Neuronal stem cell (in vitro differentiated cells): ENCODE results near the gene TMEM235. TPM values are rescaled to one million over a fixed set of nuclear protein-coding genes. Genes with fewer than 3 reads are reported as not detected.

Experiments used
- DNase-seq: peaks from one replicate; pipeline ENCODE4 v3.0.0-alpha.2; 2013; ENCODE audit warnings: low spot score
- H2AFZ ChIP-seq: one replicate; pipeline ENCODE4 v1.6.1; 2013; ENCODE audit warnings: mild to moderate bottlenecking, low read length, inconsistent platforms
- H2AK5ac ChIP-seq: 2 replicates; pipeline ENCODE4 v1.6.1; 2013; ENCODE audit warnings: low read depth, mild to moderate bottlenecking, inconsistent platforms, low read length, moderate library complexity, mixed read lengths
- H2BK120ac ChIP-seq: 2 replicates; pipeline ENCODE4 v1.6.1; 2013; ENCODE audit warnings: low read depth, mild to moderate bottlenecking, inconsistent platforms, low read length, moderate library complexity, mixed read lengths
- H2BK12ac ChIP-seq: one replicate; pipeline ENCODE4 v1.6.1; 2013; ENCODE audit warnings: low read length, inconsistent platforms
- H2BK15ac ChIP-seq: 2 replicates; pipeline ENCODE4 v1.6.1; 2013; ENCODE audit warnings: mild to moderate bottlenecking, low read length, inconsistent platforms, mixed read lengths
- H2BK5ac ChIP-seq: one replicate; pipeline ENCODE4 v1.6.1; 2013; ENCODE audit warnings: inconsistent platforms, mild to moderate bottlenecking, low read length, moderate library complexity
- H3K14ac ChIP-seq: one replicate; pipeline ENCODE4 v1.6.1; 2013; ENCODE audit warnings: low read length, inconsistent platforms
- H3K18ac ChIP-seq: 2 replicates; pipeline ENCODE4 v1.6.1; 2013; ENCODE audit warnings: low read length, inconsistent platforms
- H3K23ac ChIP-seq: 2 replicates; pipeline ENCODE4 v1.6.1; 2013; ENCODE audit warnings: low read depth, mild to moderate bottlenecking, mixed read lengths, low read length, inconsistent platforms; ENCODE audit not compliant: poor library complexity
- H3K27ac ChIP-seq: replicated peaks from 3 replicates; pipeline ENCODE4 v1.5.1; 2013; ENCODE audit warnings: low read length, inconsistent platforms
- H3K27me3 ChIP-seq, 3 experiments: 2 replicates each; pipeline ENCODE4 v1.6.1; 2013; ENCODE audit warnings: low read length in 3 of 3, mild to moderate bottlenecking in 2 of 3, inconsistent platforms in 1 of 3, low read depth in 1 of 3, mixed read lengths in 1 of 3, moderate library complexity in 1 of 3; ENCODE audit not compliant: control insufficient read depth in 3 of 3, insufficient read depth in 3 of 3
- H3K36me3 ChIP-seq, 2 donors: replicated peaks in 1 of 2; 2 replicates each; pipeline ENCODE4 v1.6.1; 2013; ENCODE audit warnings: low read length in 2 of 2; ENCODE audit not compliant: control insufficient read depth in 2 of 2, insufficient read depth in 2 of 2
- H3K4ac ChIP-seq: 2 replicates; pipeline ENCODE4 v1.6.1; 2013; ENCODE audit warnings: inconsistent platforms, mild to moderate bottlenecking, low read length, moderate library complexity
- H3K4me1 ChIP-seq, 2 donors: 1 replicate in 1 of 2; 2 replicates in 1 of 2; pipeline ENCODE4 v1.6.1; 2013; ENCODE audit warnings: low read length in 2 of 2, low read depth in 1 of 2; ENCODE audit not compliant: control insufficient read depth in 2 of 2, insufficient read depth in 1 of 2
- H3K4me2 ChIP-seq: one replicate; pipeline ENCODE4 v1.6.1; 2013; ENCODE audit warnings: mild to moderate bottlenecking, low read length, inconsistent platforms; ENCODE audit not compliant: insufficient read depth, poor library complexity, severe bottlenecking
- H3K4me3 ChIP-seq, 2 donors: 2 replicates each; pipeline ENCODE4 v1.5.1; 2013; ENCODE audit warnings: low read length in 2 of 2, mild to moderate bottlenecking in 2 of 2, inconsistent platforms in 1 of 2, moderate library complexity in 1 of 2
- H3K79me1 ChIP-seq: one replicate; pipeline ENCODE4 v1.6.1; 2013; ENCODE audit warnings: low read depth, mild to moderate bottlenecking, inconsistent platforms, low read length, moderate library complexity
- H3K9ac ChIP-seq: one replicate; pipeline ENCODE4 v1.6.1; 2013; ENCODE audit warnings: mild to moderate bottlenecking, low read depth, low read length, inconsistent platforms; ENCODE audit not compliant: poor library complexity
- H3K9me3 ChIP-seq, 2 donors: replicated peaks in 1 of 2; 2 replicates each; pipeline versions ENCODE3 to v1.6.1; 2013; ENCODE audit warnings: low read length in 2 of 2, mild to moderate bottlenecking in 2 of 2, inconsistent platforms in 1 of 2, low read depth in 1 of 2, mixed read lengths in 1 of 2, moderate library complexity in 1 of 2; ENCODE audit not compliant: control insufficient read depth in 2 of 2, insufficient read depth in 1 of 2
- H4K8ac ChIP-seq: one replicate; pipeline ENCODE4 v1.6.1; 2013; ENCODE audit warnings: low read depth, mild to moderate bottlenecking, inconsistent platforms, low read length, moderate library complexity
- H4K91ac ChIP-seq: one replicate; pipeline ENCODE4 v1.6.1; 2013; ENCODE audit warnings: low read length, low read depth, mild to moderate bottlenecking, inconsistent platforms; ENCODE audit not compliant: poor library complexity
- WGBS, 2 donors: extraction: QIAGEN DNeasy Blood & Tissue Kit; methylation state at CpG; one replicate each; pipeline ENCODE4 v1.1.7; 2013; ENCODE audit warnings: missing lambda C conversion rate in 2 of 2, mixed read lengths in 1 of 2; ENCODE audit not compliant: insufficient read length in 2 of 2, insufficient replicate concordance in 1 of 2; ENCODE audit errors: extremely low coverage in 2 of 2; 5-methylcytosine and 5-hydroxymethylcytosine counted together
- polyA plus RNA-seq, 2 experiments: library from polyadenylated mRNA; stranded (reverse); fragments of 200-250 nt; gene quantifications; one replicate each; pipeline ENCODE4 v1.2.3, GENCODE V29; 2013

Gene TMEM235
- polyA plus RNA-seq (2013, experiment 1 of 2): not detected
- polyA plus RNA-seq (2013, experiment 2 of 2): not detected

DNA sequence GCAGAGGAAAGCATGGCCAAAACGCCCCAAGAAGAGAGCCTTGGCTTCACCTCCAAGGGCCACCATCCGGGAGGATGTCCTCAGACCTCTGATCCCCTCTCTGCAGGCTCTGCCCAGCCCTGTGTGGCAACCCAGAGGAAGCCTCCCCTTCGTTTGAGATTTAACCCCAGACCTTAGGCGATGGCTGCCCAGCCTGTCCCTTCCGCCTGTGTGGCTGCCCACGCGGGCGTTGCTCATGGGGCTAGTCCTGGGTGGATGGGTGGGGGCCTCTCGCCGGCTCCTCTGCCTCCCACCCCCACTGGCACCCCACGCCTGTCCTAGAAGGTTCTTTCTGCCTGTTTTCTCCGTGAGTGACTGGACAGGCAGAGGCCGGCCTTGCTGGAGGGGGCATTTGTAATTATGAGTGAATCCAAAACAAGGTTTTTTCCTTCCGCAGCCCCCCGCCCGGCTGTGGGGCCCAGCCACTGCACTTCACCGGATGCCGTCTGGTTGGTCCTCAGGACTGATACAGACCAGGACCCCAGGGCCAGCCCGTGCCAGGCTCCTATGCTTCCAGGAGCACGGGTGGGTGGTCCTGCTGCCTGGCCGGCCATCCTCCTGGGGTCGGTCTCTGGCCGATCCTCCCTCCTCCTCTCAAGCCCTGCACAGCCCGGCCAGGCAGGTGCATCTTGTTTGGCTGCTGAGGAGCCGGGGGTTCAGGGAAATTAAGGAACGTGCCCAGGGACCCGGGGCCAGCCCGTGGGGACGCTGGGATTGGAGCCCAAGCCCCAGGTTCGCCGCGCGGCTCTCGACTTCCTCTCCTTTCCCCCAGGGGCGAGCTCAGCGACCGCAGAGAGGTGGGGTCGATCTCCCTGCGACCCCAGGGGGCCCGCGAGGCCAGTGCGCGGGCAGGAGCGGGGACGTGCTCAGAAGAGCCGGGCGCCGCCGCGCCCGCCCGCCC is at the start of gene TMEM235:
Gene TMEM235, plus strand, starts transcription at position 636 of the 940 bp plus-strand sequence. CDS start 393 bp downstream, outside the sequence.
- Histone ChIP-seq H3K9ac (peak within 1 kb of the TSS; percentile 75), H3K4me3 (peak within 1 kb of the TSS; percentile 19 to 71), H2AK5ac (peak within 1 kb of the TSS; percentile 60), H3K14ac (no peak within 1 kb of the TSS), H3K23ac (peak within 1 kb of the TSS; percentile 77), H2BK15ac (peak within 1 kb of the TSS; percentile 23), H3K18ac (peak within 1 kb of the TSS; percentile 81), H2BK120ac (no peak within 1 kb of the TSS), H2BK12ac (no peak within 1 kb of the TSS), H3K4ac (peak within 1 kb of the TSS; percentile 6), H4K91ac (no peak within 1 kb of the TSS), H4K8ac (no peak within 1 kb of the TSS), H2AFZ (peak within 1 kb of the TSS; percentile 83), H3K27ac (no peak within 1 kb of the TSS), H3K79me1 (peaks cover 1% of the 10 kb centered on the region), H3K9me3 (peaks cover 0 to 4% of the 10 kb centered on the region in 2 donors), H3K27me3 (peaks cover 6 to 39% (median 29%) of the 10 kb centered on the region in 3 experiments), H3K4me2 (peak within 1 kb of the TSS; percentile 58), H3K36me3 (no peaks in the 10 kb centered on the region), H2BK5ac (peak within 1 kb of the TSS; percentile 60), H3K4me1 (peaks cover 0 to 4% of the 10 kb centered on the region in 2 donors)
- WGBS, 2 donors: no CpG with 5 or more reads among the region's 52 CpGs
- no peak for DNase-seq

DNA sequence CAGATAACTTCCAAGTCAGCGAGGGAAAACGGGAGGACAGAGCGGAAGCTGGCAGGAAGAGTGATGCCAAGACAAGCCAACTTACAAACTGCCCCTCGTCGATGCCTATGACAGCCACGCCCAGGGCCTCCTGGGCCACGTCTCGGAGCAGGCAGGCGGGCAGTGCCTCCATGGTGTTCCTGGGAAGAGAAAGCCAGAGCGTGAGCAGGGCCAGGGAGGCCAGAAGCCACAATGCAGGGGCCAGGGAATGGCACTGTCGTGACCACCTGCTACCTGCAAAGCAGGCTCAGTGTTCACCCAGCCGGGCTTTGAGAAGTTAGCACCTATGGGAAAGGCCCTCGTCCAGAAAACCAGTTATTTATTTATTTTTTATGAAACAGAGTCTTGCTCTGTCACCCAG is 48.9 kb upstream of the TMEM235 start:
- H3K14ac ChIP-seq: no peak overlapping the region
- peaks cover 0 to 2% of the 10 kb centered on the region in 2 donors for H3K9me3 ChIP-seq
- no peak overlapping the region for H4K91ac ChIP-seq
- H3K27me3 ChIP-seq: no peaks in the 10 kb centered on the region
- no peak overlapping the region for H2BK5ac ChIP-seq
- H2AFZ ChIP-seq: no peak overlapping the region
- no peak overlapping the region for H3K4me3 ChIP-seq
- no peak overlapping the region for H2AK5ac ChIP-seq
- peaks cover 44 to 80% of the 10 kb centered on the region in 2 donors for H3K36me3 ChIP-seq
- WGBS, 2 donors: no CpG with 5 or more reads among the region's 13 CpGs
- peaks cover 16 to 23% of the 10 kb centered on the region in 2 donors for H3K4me1 ChIP-seq
- no peak overlapping the region for H3K4me2 ChIP-seq
- H4K8ac ChIP-seq: no peak overlapping the region
- no peak overlapping the region for H3K9ac ChIP-seq
- H2BK15ac ChIP-seq: no peak overlapping the region
- no peak overlapping the region for H3K18ac ChIP-seq
- no peak overlapping the region for H2BK12ac ChIP-seq
- no peak overlapping the region for H3K23ac ChIP-seq
- H2BK120ac ChIP-seq: no peak overlapping the region
- H3K79me1 ChIP-seq: peaks cover 10% of the 10 kb centered on the region
- no peak overlapping the region for H3K27ac ChIP-seq
- DNase-seq: no peak
- no peak overlapping the region for H3K4ac ChIP-seq

DNA sequence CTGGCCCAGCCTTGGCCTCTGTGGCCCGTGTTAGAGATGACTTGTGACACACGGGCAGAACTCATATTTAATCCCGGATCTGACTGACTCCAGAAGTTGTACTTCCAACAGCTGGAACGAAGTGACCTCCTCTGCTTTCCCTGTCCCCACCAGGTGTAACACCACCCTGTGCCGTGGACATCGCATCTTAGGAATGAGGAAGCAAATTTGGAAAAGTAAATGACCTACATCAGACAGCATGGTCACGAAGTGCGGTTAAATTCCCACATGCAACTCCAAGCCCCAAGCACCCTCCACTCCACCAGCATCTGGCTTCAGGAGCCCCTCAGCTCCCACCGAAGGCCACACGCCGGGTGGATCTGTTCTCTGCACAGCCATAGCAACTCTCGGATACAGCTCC is 47.5 kb upstream of the TMEM235 start:
- no peak overlapping the region for H2BK5ac ChIP-seq
- no peak overlapping the region for H4K8ac ChIP-seq
- peak overlapping the region in 1 of 2 donors; percentile 3 for H3K4me3 ChIP-seq
- no peak overlapping the region for H3K9ac ChIP-seq
- peaks cover 10% of the 10 kb centered on the region for H3K79me1 ChIP-seq
- H3K18ac ChIP-seq: no peak overlapping the region
- no peak overlapping the region for H2BK15ac ChIP-seq
- no peak for DNase-seq
- no peaks in the 10 kb centered on the region for H3K9me3 ChIP-seq
- H3K4me1 ChIP-seq: peaks cover 18 to 23% of the 10 kb centered on the region in 2 donors
- no peak overlapping the region for H2AFZ ChIP-seq
- no peak overlapping the region for H2AK5ac ChIP-seq
- no peaks in the 10 kb centered on the region for H3K27me3 ChIP-seq
- H2BK120ac ChIP-seq: no peak overlapping the region
- no peak overlapping the region for H3K27ac ChIP-seq
- H2BK12ac ChIP-seq: no peak overlapping the region
- no peak overlapping the region for H4K91ac ChIP-seq
- H3K23ac ChIP-seq: no peak overlapping the region
- H3K14ac ChIP-seq: no peak overlapping the region
- no CpG with 5 or more reads among the region's 12 CpGs for WGBS, 2 donors
- peaks cover 38 to 70% of the 10 kb centered on the region in 2 donors for H3K36me3 ChIP-seq
- H3K4ac ChIP-seq: no peak overlapping the region
- no peak overlapping the region for H3K4me2 ChIP-seq

DNA sequence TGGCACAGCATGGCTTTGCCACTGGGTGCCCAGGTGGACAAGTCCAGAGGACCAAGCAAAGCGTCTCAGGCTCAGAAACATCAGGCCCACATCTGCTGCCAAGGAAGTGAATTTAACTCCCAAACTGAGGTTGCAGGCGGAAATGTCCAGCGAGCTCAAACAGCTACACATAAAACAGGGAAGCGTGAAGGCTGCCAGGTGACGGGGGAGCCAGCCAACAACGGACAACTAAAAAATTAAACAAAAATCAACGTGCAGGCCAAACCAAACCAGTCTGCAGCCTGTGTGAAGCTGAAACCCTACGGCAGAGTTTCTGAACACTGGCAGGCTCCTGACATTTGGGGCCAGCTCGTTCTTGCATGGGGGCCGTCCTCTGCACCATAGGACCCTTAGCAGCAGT is 47.1 kb upstream of the TMEM235 start:
- Histone ChIP-seq H2BK120ac (no peak overlapping the region), H3K23ac (no peak overlapping the region), H3K27me3 (no peaks in the 10 kb centered on the region), H3K4ac (no peak overlapping the region), H2AK5ac (no peak overlapping the region), H3K14ac (no peak overlapping the region), H3K9me3 (no peaks in the 10 kb centered on the region), H2BK5ac (no peak overlapping the region), H2BK12ac (no peak overlapping the region), H3K27ac (no peak overlapping the region), H3K36me3 (peaks cover 33 to 66% of the 10 kb centered on the region in 2 donors), H3K79me1 (peaks cover 10% of the 10 kb centered on the region), H3K18ac (no peak overlapping the region), H4K8ac (no peak overlapping the region), H3K9ac (no peak overlapping the region), H3K4me1 (peaks cover 18 to 23% of the 10 kb centered on the region in 2 donors), H2BK15ac (no peak overlapping the region), H4K91ac (no peak overlapping the region), H3K4me2 (no peak overlapping the region), H2AFZ (no peak overlapping the region), H3K4me3 (peak overlapping the region in 1 of 2 donors; percentile 3)
- DNase-seq: no peak
- WGBS, 2 donors: no CpG with 5 or more reads among the region's 10 CpGs
